T47D (cell line): ENCODE results near the gene SLC25A18.
A peak's percentile ranks its signal among the peaks of the same experiment; 100 is the strongest.

Experiments
- DNase-seq, 2 experiments: peaks; one replicate each; pipeline versions ENCODE4 v3.0.0 to v3.0.0-alpha.2; 2011 to 2012; ENCODE audit warnings: low read depth in 1 of 2, low spot score in 1 of 2
- JUND ChIP-seq: IDR thresholded peaks from 2 replicates; pipeline ENCODE4 v1.6.1; 2012; ENCODE audit warnings: low read depth
- in situ Hi-C: cut with HindIII; loops from 2 replicates; pipeline ENCODE4 v1.10.0; 2016; ENCODE audit warnings: low sequenced_read_pairs, low pct_unique_long_range_greater_than_20kb

SLC25A18 gene

GRCh38 chr22:17597217-17597616, 33.9 kb downstream of the SLC25A18 start:
- no peak for TF ChIP-seq JUND
- in situ Hi-C loops: no loop called here
- DNase-seq: no peak

- TF ChIP-seq JUND: no peak
These were observed 35.0 kb downstream of the SLC25A18 start for GRCh38 chr22:17598318-17598717.

GRCh38 chr22:17601031-17601430, 37.7 kb downstream of the SLC25A18 start:
- no peak for TF ChIP-seq JUND
- peak in 1 of 2 experiments; percentile 29 for DNase-seq
- in situ Hi-C loops: no loop called here

More at GRCh38 chr22:17598318-17598717, 35.0 kb downstream of the SLC25A18 start:
- in situ Hi-C loops: no loop called here
- DNase-seq: no peak

GRCh38 chr22:17603668-17604067, 40.4 kb downstream of the SLC25A18 start:
- in situ Hi-C loops: no loop called here
- TF ChIP-seq JUND: no peak
- DNase-seq: no peak

- in situ Hi-C loops: no loop called here
- TF ChIP-seq JUND: no peak
- DNase-seq: no peak
These were observed 43.2 kb downstream of the SLC25A18 start for GRCh38 chr22:17606496-17606895.

- in situ Hi-C loops: no loop called here
- no peak for DNase-seq
- TF ChIP-seq JUND: no peak
These were observed 44.7 kb downstream of the SLC25A18 start for GRCh38 chr22:17607891-17608521.

- TF ChIP-seq JUND: no peak
- no peak for DNase-seq
- in situ Hi-C loops: no loop called here
These were observed 48.8 kb downstream of the SLC25A18 start for GRCh38 chr22:17612057-17612456.

- no peak for DNase-seq
- no peak for TF ChIP-seq JUND
- in situ Hi-C loops: no loop called here
These were observed 50.0 kb downstream of the SLC25A18 start for GRCh38 chr22:17613280-17613679.

- no peak for DNase-seq
- TF ChIP-seq JUND: no peak
- in situ Hi-C loops: no loop called here
These were observed 64.7 kb downstream of the SLC25A18 start for GRCh38 chr22:17627961-17628405.

GRCh38 chr22:17628406-17629172, 65.3 kb downstream of the SLC25A18 start, which contains the start of gene ATP6V1E1:
ATP6V1E1 (minus strand) TSS chr22:17628749; CDS start chr22:17628635, 114 bp downstream.
- in situ Hi-C loops: no loop called here
- TF ChIP-seq JUND: no peak

GRCh38 chr22:17629173-17629489, 65.8 kb downstream of the SLC25A18 start:
- in situ Hi-C loops: no loop called here
- DNase-seq: no peak

More at GRCh38 chr22:17628406-17629172, 65.3 kb downstream of the SLC25A18 start, which contains the start of gene ATP6V1E1:
- peak; percentile 86 to 92 for DNase-seq

GRCh38 chr22:17629641-17630040, 66.3 kb downstream of the SLC25A18 start:
- in situ Hi-C loops: no loop called here
- no peak for TF ChIP-seq JUND
- DNase-seq: no peak

More at GRCh38 chr22:17629173-17629489, 65.8 kb downstream of the SLC25A18 start:
- TF ChIP-seq JUND: no peak

GRCh38 chr22:17631076-17631565, 67.8 kb downstream of the SLC25A18 start:
- TF ChIP-seq JUND: no peak
- in situ Hi-C loops: no loop called here
- no peak for DNase-seq
